Medulla oblongata (tissue), 1 donor: Measurements from ENCODE around the gene PPFIA1.

Experiments
- DNase-seq: peaks from one replicate; pipeline ENCODE4 v3.0.0-alpha.2; 2015; ENCODE audit errors: extremely low spot score

PPFIA1 gene

GRCh38 chr11:70414341-70415100, 144.0 kb downstream of the PPFIA1 start:
- DNase-seq = no peak

GRCh38 chr11:70415191-70415590, 144.7 kb downstream of the PPFIA1 start:
- no peak for DNase-seq

- no peak for DNase-seq
Measured at GRCh38 chr11:70415642-70416395, 145.3 kb downstream of the PPFIA1 start.

- DNase-seq = no peak
Measured at GRCh38 chr11:70416881-70417280, 146.4 kb downstream of the PPFIA1 start.

GRCh38 chr11:70418130-70418529, 147.6 kb downstream of the PPFIA1 start:
- DNase-seq = no peak

- DNase-seq = no peak
Measured at GRCh38 chr11:70419307-70420007, 149.0 kb downstream of the PPFIA1 start.

GRCh38 chr11:70420008-70420464, 149.5 kb downstream of the PPFIA1 start:
- DNase-seq = no peak

GRCh38 chr11:70420496-70420895, 150.0 kb downstream of the PPFIA1 start:
- no peak for DNase-seq

GRCh38 chr11:70421123-70421522, 150.6 kb downstream of the PPFIA1 start:
- DNase-seq = peak; percentile 20

GRCh38 chr11:70422692-70423522, 152.4 kb downstream of the PPFIA1 start:
- DNase-seq = no peak

GRCh38 chr11:70423523-70424505, 153.3 kb downstream of the PPFIA1 start:
- no peak for DNase-seq

GRCh38 chr11:70424765-70425344, 154.4 kb downstream of the PPFIA1 start:
- no peak for DNase-seq

- no peak for DNase-seq
Measured at GRCh38 chr11:70427436-70427835, 156.9 kb downstream of the PPFIA1 start.

- DNase-seq = no peak
Measured at GRCh38 chr11:70428701-70429427, 158.4 kb downstream of the PPFIA1 start.

- DNase-seq = no peak
Measured at GRCh38 chr11:70429428-70429705, 158.9 kb downstream of the PPFIA1 start.

- no peak for DNase-seq
Measured at GRCh38 chr11:70429724-70430521, 159.4 kb downstream of the PPFIA1 start.

- no peak for DNase-seq
Measured at GRCh38 chr11:70430671-70431574, 160.4 kb downstream of the PPFIA1 start.

- DNase-seq = no peak
Measured at GRCh38 chr11:70431611-70432010, 161.1 kb downstream of the PPFIA1 start.
